HG03196 (cell line): ENCODE data around the gene GNGT1.
"Not testable (repeated sequence)": the region's sequence is repeated elsewhere in the genome, so short reads cannot be mapped to it uniquely, and the experiment has no call there.

Source experiments
- ATAC-seq: cut with Tn5 transposase; IDR thresholded peaks from one replicate; pipeline ENCODE4 v1.9.1; 2021; ENCODE audit not compliant: unreplicated experiment

GNGT1 gene

DNA sequence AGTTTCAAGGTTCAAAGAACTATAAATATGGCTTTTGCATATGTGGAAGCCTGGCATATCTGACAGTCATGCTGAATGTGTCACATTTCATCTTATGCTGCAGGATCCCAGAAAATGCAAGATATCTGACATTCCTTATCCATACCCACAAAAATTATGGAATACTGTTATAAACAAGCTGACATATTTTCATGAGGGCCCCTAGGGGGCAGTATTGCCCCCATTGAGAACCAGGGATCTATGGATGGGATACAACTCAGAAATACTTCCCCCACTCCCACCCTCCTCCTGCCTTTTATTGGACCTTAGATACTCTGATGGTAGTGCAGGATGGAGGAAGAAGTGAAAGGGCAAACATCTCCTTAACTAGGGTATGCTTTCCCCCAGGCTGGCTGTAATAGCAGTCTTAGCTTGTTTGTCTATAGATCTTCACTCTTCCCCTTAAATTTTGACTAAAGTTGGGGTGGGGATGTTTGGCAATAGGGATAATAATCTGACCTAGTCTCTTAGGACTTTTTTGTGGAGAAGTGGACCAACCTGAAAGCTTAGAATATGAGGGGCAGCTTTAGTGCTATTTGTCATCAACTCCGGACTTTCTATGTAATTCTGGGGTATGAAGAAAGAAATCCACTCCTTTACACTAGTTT is 3.5 kb upstream of the GNGT1 start:
- no peak for ATAC-seq

DNA sequence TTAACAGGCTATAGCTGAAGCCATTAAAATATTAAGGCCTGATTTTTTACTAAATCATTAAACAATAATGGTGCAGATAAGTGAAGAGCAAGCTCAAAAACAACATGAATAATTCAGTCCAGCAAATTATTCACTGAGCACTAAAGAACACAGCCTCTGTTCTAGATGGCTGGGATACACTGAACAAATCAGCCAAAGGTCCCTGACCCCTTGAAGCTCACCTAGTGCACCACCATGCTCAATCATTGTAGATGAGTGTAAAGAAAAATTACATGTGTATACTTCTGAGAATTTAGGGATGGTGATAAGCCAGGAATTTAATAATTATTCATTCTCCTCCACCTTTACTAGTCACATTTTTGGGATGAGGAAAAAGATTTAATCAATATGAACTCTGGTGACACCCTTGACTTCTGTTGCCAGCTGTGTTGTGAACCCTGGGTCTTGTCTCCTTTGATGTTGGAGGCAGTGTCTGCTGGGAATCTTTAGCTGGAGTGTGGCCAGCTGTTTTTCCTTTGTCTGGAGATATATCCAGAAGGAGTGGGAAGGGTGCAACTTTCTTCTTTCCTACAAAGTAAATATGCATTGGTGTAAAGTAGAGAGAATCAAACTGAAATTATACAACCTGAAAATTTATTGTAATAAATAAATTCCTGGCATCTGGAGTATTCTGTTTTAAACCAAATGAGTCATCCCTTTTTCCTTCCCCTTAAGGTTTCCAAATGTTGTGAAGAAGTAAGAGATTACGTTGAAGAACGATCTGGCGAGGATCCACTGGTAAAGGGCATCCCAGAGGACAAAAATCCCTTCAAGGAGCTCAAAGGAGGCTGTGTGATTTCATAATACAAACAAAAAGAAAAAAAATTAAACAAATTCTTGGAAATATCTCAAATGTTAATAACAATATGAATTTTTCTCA is 4.0 kb downstream of the GNGT1 start:
- ATAC-seq, result no peak

DNA sequence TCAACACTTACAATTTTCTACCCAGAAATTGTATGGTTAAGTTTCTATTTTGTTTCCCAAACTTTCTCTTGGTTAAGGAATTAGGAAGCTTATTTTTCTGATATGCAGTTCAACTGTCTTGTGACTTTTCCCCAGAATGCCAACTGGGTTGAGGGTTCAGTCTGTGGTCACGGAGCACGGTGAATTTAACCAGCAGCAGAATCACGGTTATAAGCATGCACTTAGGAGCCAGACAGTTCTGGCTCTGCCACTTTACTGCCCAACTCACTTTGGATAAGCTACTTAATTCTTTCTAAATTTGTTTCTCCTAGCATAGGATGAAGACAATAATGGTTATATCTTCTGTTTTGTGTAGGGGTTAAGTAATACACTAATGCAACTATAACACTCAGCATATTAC is 4.9 kb downstream of the GNGT1 start:
- ATAC-seq, result not testable (repeated sequence)

DNA sequence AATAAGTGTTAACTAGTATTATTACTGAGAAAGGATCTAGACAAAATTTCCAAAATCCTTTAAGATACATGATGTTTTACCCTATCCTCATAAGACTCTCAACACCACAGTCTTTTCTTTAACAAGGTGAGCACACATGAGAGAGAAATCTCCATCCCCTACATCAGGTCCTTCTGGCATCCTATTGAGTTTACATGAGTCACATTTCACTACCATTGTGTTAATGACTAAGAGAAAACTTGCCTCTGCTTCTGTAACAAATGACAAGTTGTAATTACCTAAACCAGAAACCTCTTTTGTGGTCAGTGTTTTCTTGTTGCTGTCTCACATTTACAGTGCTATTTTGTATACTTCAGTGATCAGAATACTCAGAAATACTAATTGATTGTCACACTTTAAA is 5.3 kb downstream of the GNGT1 start:
- not testable (repeated sequence) for ATAC-seq

GRCh38 chr7:93913197-93913596 is 6.8 kb downstream of the GNGT1 start:
- ATAC-seq, result no peak

DNA sequence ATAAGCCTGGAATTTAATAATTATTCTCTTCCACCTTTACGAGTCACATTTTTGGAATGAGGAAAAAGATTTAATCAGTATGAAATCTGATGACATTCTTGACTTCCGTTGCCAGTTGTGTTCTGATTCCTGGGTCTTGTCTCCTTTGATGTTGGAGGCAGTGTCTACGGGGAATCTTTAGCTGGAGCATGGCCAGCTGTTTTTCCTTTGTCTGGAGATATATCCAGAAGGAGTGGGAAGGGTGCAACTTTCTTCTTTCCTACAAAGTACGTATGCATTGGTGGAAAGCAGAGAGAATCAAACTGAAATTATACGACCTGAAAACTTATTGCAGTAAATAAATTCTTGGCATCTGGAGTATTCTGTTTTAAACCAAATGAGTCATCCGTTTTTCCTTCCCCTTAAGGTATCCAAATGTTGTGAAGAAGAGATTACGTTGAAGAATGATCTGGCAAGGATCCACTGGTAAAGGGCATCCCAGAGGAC is 8.3 kb downstream of the GNGT1 start:
- ATAC-seq, result no peak

DNA sequence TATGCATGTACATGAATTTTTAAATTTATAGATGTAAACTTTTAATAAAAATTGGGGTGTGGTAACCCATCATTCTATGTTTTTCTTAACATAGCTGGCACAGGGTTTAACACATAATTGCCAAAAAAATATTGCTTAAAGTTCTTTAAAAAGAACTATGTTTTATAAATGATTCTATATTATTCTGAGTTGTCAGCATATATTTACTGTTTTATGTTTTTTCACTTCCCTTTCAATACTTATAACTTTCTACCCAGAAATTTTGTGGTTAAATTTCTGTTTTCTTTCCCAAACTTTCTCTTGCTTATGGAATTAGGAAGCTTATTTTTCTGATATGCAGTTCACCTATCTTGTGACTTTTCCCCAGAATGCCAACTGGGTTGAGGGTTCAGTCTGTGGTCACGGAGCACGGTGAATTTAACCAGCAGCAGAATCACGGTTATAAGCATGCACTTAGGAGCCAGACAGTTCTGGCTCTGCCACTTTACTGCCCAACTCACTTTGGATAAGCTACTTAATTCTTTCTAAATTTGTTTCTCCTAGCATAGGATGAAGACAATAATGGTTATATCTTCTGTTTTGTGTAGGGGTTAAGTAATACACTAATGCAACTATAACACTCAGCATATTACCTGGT is 9.0 kb downstream of the GNGT1 start:
- ATAC-seq, result not testable (repeated sequence)

GRCh38 chr7:93915888-93916287 is 9.5 kb downstream of the GNGT1 start:
- peak; percentile 74 for ATAC-seq

DNA sequence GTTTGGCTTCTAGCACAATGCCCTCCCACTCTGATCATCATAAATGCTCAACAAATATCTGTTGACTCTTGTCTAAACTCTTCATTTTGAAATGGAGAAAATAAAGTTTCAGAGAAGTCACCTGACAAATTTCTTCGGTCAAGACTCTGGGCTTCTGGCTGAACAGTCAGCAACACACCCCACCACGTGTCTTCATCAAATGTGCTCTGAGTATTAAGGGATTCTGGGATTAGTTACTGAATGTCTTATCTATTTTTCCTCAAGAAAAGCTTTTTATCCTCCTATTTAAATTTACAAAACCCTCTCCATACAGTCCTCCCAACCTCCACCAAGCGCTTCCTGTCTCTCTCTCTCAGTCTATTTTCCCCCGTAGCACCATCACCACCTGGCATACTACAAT is 9.9 kb downstream of the GNGT1 start:
- not testable (repeated sequence) for ATAC-seq

- ATAC-seq, result no peak
Observed at GRCh38 chr7:93920496-93921182, 14.3 kb downstream of the GNGT1 start.

DNA sequence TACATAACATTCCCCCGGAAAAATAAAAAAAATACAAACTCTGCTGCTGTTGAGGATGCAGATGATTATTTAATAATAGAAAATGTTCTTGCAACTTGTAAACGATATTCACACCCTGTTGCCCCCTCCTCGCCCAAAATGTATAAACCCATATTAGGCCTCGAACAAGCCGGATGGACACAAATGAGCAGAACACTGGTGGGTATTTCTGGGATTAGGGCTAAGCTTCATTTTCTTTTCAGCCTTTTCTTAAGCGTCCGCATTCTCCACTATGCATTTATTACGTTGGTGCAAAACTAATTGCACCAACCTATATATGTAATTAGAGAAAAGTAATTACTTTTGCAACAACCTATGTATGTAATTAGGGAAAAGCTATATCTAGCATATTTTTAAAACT is 14.8 kb downstream of the GNGT1 start:
- no peak for ATAC-seq

DNA sequence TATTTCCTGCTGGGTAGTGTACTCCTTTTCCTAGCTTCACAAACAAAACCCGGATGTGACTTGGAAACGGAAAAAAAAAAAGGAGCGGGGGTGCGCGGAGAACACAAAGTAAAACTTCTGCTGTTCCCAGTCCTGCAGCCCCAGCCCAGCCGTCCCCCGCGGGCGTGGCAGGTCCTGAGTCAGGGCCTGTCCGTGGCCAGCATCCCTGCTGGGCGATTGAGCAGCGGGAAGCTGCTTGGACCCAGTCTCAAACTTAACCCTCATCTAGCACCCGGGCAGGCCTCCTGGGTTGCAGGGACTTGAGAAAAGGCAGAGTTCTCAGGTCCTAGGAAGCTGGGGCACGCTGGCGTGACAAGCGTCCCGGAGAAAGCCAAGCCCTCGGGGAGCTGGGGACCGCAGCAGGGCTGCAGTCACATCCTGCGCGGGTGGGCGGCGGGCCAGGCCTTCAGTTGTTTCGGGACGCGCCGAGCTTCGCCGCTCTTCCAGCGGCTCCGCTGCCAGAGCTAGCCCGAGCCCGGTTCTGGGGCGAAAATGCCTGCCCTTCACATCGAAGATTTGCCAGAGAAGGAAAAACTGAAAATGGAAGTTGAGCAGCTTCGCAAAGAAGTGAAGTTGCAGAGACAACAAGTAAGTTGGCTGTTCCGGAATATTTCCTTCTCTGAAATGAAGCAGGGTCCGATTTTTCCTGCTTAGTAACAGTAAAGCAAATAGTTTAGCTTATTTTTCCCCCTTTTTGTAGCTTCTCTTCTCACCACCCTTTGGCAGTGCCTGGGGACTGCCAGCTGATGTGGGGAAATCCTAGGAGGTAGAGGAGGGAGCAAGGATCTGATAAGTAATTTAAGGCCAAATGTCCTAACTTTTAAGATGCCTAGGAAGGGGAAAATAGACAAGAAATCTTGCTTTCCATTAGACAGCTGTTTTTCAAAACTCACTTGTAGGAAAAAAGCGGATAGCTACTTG is 15.5 kb downstream of the GNGT1 start, which contains the start of gene GNG11:
Gene GNG11, plus strand, starts transcription at position 129 of the 960 bp plus-strand sequence. Its CDS starts 403 bp downstream, at position 532.
- ATAC-seq, result peak; percentile 85

GRCh38 chr7:93923296-93923695 is 16.9 kb downstream of the GNGT1 start:
- no peak for ATAC-seq

GRCh38 chr7:93923942-93924341 is 17.6 kb downstream of the GNGT1 start:
- no peak for ATAC-seq

- ATAC-seq, result no peak
Observed at GRCh38 chr7:93926800-93927199, 20.4 kb downstream of the GNGT1 start.

- ATAC-seq, result no peak
Observed at GRCh38 chr7:93927585-93927984, 21.2 kb downstream of the GNGT1 start.

DNA sequence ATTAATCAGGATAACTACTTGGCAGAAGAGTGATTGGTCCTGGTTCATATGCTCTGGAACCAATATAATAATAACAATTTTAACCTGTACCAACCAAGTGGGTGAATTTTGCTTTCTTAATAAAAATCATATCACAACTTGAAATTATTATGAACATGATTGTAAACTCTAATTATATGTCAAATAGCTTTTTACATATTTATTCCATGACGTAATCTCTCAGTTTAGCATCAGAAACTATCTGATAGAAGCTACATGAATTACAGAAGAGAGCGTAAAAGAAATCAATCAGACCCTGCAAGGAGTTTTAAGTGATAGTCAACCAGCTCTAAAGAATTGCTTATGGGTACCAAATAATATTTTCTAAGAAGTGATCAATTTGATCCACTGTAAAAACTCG is 25.3 kb downstream of the GNGT1 start:
- ATAC-seq, result no peak

- no peak for ATAC-seq
Observed at GRCh38 chr7:93933156-93933555, 26.8 kb downstream of the GNGT1 start.

DNA sequence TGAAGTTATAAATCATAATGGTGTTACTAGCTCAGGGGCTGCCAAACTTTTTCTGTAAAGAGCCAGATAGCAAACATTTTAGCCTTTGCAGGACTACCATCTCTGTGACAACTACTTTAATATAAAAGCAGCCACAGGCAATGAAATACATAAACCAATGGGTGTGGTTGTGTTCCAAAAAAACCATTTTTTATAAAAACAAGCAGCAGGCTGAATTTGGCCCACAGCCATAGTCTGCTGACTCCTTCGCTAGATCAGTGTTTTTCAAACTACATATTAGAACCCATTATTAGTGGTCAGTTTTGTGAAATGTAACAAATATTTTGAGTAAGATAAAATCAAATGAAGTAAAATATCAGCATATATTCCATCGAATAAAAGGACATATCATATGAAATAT is 28.7 kb downstream of the GNGT1 start:
- no peak for ATAC-seq

DNA sequence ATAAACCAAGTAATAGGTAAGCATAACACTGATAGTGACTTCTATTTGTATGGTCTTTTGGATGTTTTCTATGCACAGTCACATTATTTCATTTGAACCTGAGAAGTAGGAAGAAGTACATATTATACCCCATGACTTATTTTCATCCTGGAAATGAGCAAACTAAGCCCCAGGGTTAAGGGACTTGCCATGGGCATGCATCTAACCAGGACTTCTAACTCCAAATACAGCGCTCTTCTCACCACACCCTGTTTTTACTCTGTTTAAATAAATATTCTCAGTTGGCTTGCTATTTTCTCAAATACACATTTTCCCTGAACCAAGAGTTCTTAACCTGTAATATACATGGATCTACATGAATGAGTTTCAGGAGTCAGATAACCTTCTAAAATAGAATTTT is 31.5 kb downstream of the GNGT1 start:
- no peak for ATAC-seq
